HEK293 (cell line): ENCODE results near the gene ITGA11.

Source experiments
- HOXA7 ChIP-seq: sonication (generic); formaldehyde crosslinking; IDR thresholded peaks from 2 replicates; pipeline ENCODE4 v1.8.1; 2022; ENCODE audit warnings: missing genetic modification reagents, borderline replicate concordance
- KLF16 ChIP-seq: fragments of 450-650 bp; formaldehyde crosslinking; IDR thresholded peaks from 2 replicates; pipeline ENCODE4 v1.5.1; 2017; ENCODE audit warnings: missing biosample characterization, missing genetic modification characterization
- RBAK ChIP-seq: fragments of 450-650 bp; formaldehyde crosslinking; IDR thresholded peaks from 2 replicates; pipeline ENCODE4 v1.5.1; 2016; ENCODE audit warnings: missing biosample characterization, missing genetic modification characterization
- SP7 ChIP-seq: fragments of 450-650 bp; formaldehyde crosslinking; IDR thresholded peaks from 2 replicates; pipeline ENCODE4 v1.5.1; 2016; ENCODE audit warnings: missing biosample characterization, missing genetic modification characterization
- ZNF549 ChIP-seq: fragments of 450-650 bp; IDR thresholded peaks from 2 replicates; pipeline ENCODE4 v1.5.1; 2018; ENCODE audit warnings: missing biosample characterization, missing genetic modification characterization, mild to moderate bottlenecking, inconsistent platforms, moderate library complexity
- ZNF768 ChIP-seq: fragments of 450-650 bp; formaldehyde crosslinking; IDR thresholded peaks from 2 replicates; pipeline ENCODE4 v1.5.1; 2018; ENCODE audit warnings: missing biosample characterization, mild to moderate bottlenecking, missing genetic modification characterization
- ZSCAN23 ChIP-seq: fragments of 450-650 bp; formaldehyde crosslinking; IDR thresholded peaks from 2 replicates; pipeline ENCODE4 v1.5.1; 2016; ENCODE audit warnings: missing biosample characterization, missing genetic modification characterization
- TF ChIP-seq, protein P1 (sequence below): fragments of 450-650 bp; formaldehyde crosslinking; IDR thresholded peaks from 2 replicates; pipeline ENCODE4 v1.5.1; 2016; ENCODE audit warnings: missing biosample characterization, missing genetic modification characterization
- TF ChIP-seq, protein P2 (sequence below): fragments of 450-650 bp; formaldehyde crosslinking; optimal IDR thresholded peaks from 2 replicates; pipeline ENCODE3; 2016; ENCODE audit warnings: missing biosample characterization, mild to moderate bottlenecking, missing genetic modification characterization
- TF ChIP-seq, protein P3 (sequence below): fragments of 450-650 bp; formaldehyde crosslinking; IDR thresholded peaks from 2 replicates; pipeline ENCODE4 v1.5.1; 2016; ENCODE audit warnings: missing biosample characterization, missing genetic modification characterization, borderline replicate concordance
- TF ChIP-seq, protein P4 (sequence below): fragments of 450-650 bp; formaldehyde crosslinking; IDR thresholded peaks from 2 replicates; pipeline ENCODE4 v1.5.1; 2016; ENCODE audit warnings: missing biosample characterization, missing genetic modification characterization
- TF ChIP-seq, protein P5 (sequence below): fragments of 450-650 bp; formaldehyde crosslinking; IDR thresholded peaks from 2 replicates; pipeline ENCODE4 v1.5.1; 2016; ENCODE audit warnings: missing biosample characterization, missing genetic modification characterization

DNA sequence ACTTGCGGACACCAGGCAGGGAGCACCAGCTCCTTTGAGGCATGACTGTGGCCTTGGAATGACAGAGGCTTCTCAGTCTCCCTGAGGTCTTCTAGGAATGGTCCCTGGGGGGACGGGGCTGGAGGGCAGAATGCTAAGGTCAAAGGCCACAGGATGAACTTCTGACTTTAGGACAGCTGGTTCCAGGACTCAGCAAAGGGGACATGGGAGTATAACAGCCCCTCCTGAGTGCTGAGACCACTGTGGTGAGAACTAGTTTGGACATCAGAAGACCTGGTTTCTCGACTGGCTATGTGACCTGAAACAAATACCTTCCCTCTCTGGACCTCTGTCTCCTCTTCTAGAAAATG is 17.8 kb downstream of the ITGA11 start:
- TF ChIP-seq, protein P1, sequence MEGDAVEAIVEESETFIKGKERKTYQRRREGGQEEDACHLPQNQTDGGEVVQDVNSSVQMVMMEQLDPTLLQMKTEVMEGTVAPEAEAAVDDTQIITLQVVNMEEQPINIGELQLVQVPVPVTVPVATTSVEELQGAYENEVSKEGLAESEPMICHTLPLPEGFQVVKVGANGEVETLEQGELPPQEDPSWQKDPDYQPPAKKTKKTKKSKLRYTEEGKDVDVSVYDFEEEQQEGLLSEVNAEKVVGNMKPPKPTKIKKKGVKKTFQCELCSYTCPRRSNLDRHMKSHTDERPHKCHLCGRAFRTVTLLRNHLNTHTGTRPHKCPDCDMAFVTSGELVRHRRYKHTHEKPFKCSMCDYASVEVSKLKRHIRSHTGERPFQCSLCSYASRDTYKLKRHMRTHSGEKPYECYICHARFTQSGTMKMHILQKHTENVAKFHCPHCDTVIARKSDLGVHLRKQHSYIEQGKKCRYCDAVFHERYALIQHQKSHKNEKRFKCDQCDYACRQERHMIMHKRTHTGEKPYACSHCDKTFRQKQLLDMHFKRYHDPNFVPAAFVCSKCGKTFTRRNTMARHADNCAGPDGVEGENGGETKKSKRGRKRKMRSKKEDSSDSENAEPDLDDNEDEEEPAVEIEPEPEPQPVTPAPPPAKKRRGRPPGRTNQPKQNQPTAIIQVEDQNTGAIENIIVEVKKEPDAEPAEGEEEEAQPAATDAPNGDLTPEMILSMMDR (tag by site-specific recombination): no peak
- TF ChIP-seq SP7 (tag by site-specific recombination): no peak
- no peak for TF ChIP-seq ZSCAN23 (tag by site-specific recombination)
- no peak for TF ChIP-seq ZNF768 (tag by site-specific recombination)
- TF ChIP-seq, protein P2, sequence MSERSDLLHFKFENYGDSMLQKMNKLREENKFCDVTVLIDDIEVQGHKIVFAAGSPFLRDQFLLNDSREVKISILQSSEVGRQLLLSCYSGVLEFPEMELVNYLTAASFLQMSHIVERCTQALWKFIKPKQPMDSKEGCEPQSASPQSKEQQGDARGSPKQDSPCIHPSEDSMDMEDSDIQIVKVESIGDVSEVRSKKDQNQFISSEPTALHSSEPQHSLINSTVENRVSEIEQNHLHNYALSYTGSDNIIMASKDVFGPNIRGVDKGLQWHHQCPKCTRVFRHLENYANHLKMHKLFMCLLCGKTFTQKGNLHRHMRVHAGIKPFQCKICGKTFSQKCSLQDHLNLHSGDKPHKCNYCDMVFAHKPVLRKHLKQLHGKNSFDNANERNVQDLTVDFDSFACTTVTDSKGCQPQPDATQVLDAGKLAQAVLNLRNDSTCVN (tag by site-specific recombination): no peak
- TF ChIP-seq HOXA7 (CRISPR knock-in tag): no peak
- TF ChIP-seq RBAK (tag by site-specific recombination): no peak
- TF ChIP-seq, protein P3, sequence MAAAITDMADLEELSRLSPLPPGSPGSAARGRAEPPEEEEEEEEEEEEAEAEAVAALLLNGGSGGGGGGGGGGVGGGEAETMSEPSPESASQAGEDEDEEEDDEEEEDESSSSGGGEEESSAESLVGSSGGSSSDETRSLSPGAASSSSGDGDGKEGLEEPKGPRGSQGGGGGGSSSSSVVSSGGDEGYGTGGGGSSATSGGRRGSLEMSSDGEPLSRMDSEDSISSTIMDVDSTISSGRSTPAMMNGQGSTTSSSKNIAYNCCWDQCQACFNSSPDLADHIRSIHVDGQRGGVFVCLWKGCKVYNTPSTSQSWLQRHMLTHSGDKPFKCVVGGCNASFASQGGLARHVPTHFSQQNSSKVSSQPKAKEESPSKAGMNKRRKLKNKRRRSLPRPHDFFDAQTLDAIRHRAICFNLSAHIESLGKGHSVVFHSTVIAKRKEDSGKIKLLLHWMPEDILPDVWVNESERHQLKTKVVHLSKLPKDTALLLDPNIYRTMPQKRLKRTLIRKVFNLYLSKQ (tag by site-specific recombination): no peak
- TF ChIP-seq, protein P4, sequence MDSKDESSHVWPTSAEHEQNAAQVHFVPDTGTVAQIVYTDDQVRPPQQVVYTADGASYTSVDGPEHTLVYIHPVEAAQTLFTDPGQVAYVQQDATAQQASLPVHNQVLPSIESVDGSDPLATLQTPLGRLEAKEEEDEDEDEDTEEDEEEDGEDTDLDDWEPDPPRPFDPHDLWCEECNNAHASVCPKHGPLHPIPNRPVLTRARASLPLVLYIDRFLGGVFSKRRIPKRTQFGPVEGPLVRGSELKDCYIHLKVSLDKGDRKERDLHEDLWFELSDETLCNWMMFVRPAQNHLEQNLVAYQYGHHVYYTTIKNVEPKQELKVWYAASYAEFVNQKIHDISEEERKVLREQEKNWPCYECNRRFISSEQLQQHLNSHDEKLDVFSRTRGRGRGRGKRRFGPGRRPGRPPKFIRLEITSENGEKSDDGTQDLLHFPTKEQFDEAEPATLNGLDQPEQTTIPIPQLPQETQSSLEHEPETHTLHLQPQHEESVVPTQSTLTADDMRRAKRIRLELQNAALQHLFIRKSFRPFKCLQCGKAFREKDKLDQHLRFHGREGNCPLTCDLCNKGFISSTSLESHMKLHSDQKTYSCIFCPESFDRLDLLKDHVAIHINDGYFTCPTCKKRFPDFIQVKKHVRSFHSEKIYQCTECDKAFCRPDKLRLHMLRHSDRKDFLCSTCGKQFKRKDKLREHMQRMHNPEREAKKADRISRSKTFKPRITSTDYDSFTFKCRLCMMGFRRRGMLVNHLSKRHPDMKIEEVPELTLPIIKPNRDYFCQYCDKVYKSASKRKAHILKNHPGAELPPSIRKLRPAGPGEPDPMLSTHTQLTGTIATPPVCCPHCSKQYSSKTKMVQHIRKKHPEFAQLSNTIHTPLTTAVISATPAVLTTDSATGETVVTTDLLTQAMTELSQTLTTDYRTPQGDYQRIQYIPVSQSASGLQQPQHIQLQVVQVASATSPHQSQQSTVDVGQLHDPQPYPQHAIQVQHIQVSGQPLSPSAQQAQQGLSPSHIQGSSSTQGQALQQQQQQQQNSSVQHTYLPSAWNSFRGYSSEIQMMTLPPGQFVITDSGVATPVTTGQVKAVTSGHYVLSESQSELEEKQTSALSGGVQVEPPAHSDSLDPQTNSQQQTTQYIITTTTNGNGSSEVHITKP (tag by site-specific recombination): no peak
- TF ChIP-seq ZNF549: no peak
- no peak for TF ChIP-seq KLF16 (tag by site-specific recombination)
- TF ChIP-seq, protein P5, sequence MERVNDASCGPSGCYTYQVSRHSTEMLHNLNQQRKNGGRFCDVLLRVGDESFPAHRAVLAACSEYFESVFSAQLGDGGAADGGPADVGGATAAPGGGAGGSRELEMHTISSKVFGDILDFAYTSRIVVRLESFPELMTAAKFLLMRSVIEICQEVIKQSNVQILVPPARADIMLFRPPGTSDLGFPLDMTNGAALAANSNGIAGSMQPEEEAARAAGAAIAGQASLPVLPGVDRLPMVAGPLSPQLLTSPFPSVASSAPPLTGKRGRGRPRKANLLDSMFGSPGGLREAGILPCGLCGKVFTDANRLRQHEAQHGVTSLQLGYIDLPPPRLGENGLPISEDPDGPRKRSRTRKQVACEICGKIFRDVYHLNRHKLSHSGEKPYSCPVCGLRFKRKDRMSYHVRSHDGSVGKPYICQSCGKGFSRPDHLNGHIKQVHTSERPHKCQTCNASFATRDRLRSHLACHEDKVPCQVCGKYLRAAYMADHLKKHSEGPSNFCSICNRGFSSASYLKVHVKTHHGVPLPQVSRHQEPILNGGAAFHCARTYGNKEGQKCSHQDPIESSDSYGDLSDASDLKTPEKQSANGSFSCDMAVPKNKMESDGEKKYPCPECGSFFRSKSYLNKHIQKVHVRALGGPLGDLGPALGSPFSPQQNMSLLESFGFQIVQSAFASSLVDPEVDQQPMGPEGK (tag by site-specific recombination): no peak
